WTC11 (cell line): ENCODE measurements around the gene TSR3. TPM values are rescaled to one million over a fixed set of nuclear protein-coding genes. Genes with fewer than 3 reads are reported as not detected.

Source experiments
- ATAC-seq: fragments of 200-7000 bp; cut with Tn5 transposase; 2 replicates; pipeline ENCODE4 v1.10.0; 2021; ENCODE audit warnings: mild to moderate bottlenecking, moderate library complexity
- CTCF ChIA-PET: fragments of 300-600 bp; sonication (Branson Sonifier 250); formaldehyde crosslinking; loops from one replicate; lab custom pipeline; 2021; ENCODE audit warnings: antibody characterized with exemption; lab: Charles Lee
- POLR2A ChIA-PET: fragments of 350-600 bp; sonication (Branson Sonifier 250); formaldehyde crosslinking; loops from one replicate; lab custom pipeline; 2021; ENCODE audit warnings: antibody characterized with exemption; lab: Charles Lee
- DNase-seq: peaks from one replicate; pipeline ENCODE4 v3.0.0; 2021; ENCODE audit warnings: low spot score
- H3K27ac Mint-ChIP-seq: 2 replicates; pipeline ENCODE4 v1.8.0; 2021; ENCODE audit warnings: mixed read lengths
- H3K27me3 Mint-ChIP-seq: 2 replicates; pipeline ENCODE4 v1.8.0; 2021; ENCODE audit warnings: low read depth, mild to moderate bottlenecking, moderate library complexity, mixed read lengths
- H3K36me3 Mint-ChIP-seq: 2 replicates; pipeline ENCODE4 v1.8.0; 2021; ENCODE audit warnings: mixed read lengths
- H3K4me1 Mint-ChIP-seq: 2 replicates; pipeline ENCODE4 v1.8.0; 2022; ENCODE audit warnings: mixed read lengths
- H3K4me3 Mint-ChIP-seq: 2 replicates; pipeline ENCODE4 v1.8.0; 2021; ENCODE audit warnings: mild to moderate bottlenecking, moderate library complexity, mixed read lengths
- H3K9me3 Mint-ChIP-seq: 2 replicates; pipeline ENCODE4 v1.8.0; 2021; ENCODE audit warnings: mixed read lengths
- ATF3 ChIP-seq: sonication (generic); formaldehyde crosslinking; conservative IDR thresholded peaks from 2 replicates; pipeline ENCODE4 v1.8.1; 2022; ENCODE audit warnings: mild to moderate bottlenecking, missing genetic modification reagents
- CTCF ChIP-seq: fragments of 200-600 bp; IDR thresholded peaks from 2 replicates; pipeline ENCODE4 v1.8.0; 2022; ENCODE audit warnings: antibody characterized with exemption
- E2F1 ChIP-seq: sonication (generic); formaldehyde crosslinking; IDR thresholded peaks from 2 replicates; pipeline ENCODE4 v1.8.0; 2022; ENCODE audit warnings: mild to moderate bottlenecking, missing genetic modification reagents
- EMX1 ChIP-seq: fragments of 250-450 bp; sonication (Bioruptor Pico); IDR thresholded peaks from 2 replicates; pipeline ENCODE4 v1.8.0; 2021; ENCODE audit warnings: mild to moderate bottlenecking
- IRF1 ChIP-seq: sonication (generic); formaldehyde crosslinking; IDR thresholded peaks from 2 replicates; pipeline ENCODE4 v1.8.0; 2023; ENCODE audit warnings: missing genetic modification reagents
- MAX ChIP-seq: sonication (generic); formaldehyde crosslinking; IDR thresholded peaks from 2 replicates; pipeline ENCODE4 v1.8.0; 2022; ENCODE audit warnings: mild to moderate bottlenecking, missing genetic modification reagents
- MXD4 ChIP-seq: fragments of 250-450 bp; sonication (Bioruptor Pico); IDR thresholded peaks from 2 replicates; pipeline ENCODE4 v1.8.0; 2021; ENCODE audit warnings: mild to moderate bottlenecking, moderate library complexity, borderline replicate concordance
- NFATC4 ChIP-seq: fragments of 250-450 bp; sonication (Bioruptor Pico); IDR thresholded peaks from 2 replicates; pipeline ENCODE4 v1.9.0; 2021; ENCODE audit warnings: mild to moderate bottlenecking
- PRDM15 ChIP-seq: sonication (generic); formaldehyde crosslinking; IDR thresholded peaks from 2 replicates; pipeline ENCODE4 v1.8.0; 2022; ENCODE audit warnings: missing genetic modification reagents
- SP1 ChIP-seq: sonication (generic); formaldehyde crosslinking; conservative IDR thresholded peaks from 2 replicates; pipeline ENCODE4 v1.8.1; 2022; ENCODE audit warnings: missing genetic modification reagents
- USF2 ChIP-seq: sonication (generic); formaldehyde crosslinking; IDR thresholded peaks from 2 replicates; pipeline ENCODE4 v1.8.1; 2023; ENCODE audit warnings: mild to moderate bottlenecking, missing genetic modification reagents, moderate library complexity
- ZBTB43 ChIP-seq: sonication (generic); formaldehyde crosslinking; IDR thresholded peaks from 2 replicates; pipeline ENCODE4 v1.8.1; 2023; ENCODE audit warnings: mild to moderate bottlenecking, missing genetic modification reagents
- ZMAT4 ChIP-seq: fragments of 250-450 bp; sonication (Bioruptor Pico); IDR thresholded peaks from 2 replicates; pipeline ENCODE4 v1.9.0; 2021; ENCODE audit warnings: mild to moderate bottlenecking
- ZNF671 ChIP-seq: fragments of 250-450 bp; sonication (Bioruptor Pico); IDR thresholded peaks from 2 replicates; pipeline ENCODE4 v1.8.0; 2021; ENCODE audit warnings: mild to moderate bottlenecking
- total RNA-seq: library from RNA; stranded (reverse); gene quantifications from 3 replicates; pipeline ENCODE4 v1.2.3, GENCODE V29; 2021

The TSR3 gene
- total RNA-seq, 1 experiment from 2014 or later, result 66.3 TPM

GRCh38 chr16:1338855-1339675 lies 12.6 kb downstream of the TSR3 start (continued):
- TF ChIP-seq MXD4 (no peak), ZBTB43 (CRISPR knock-in tag) (no peak), IRF1 (CRISPR knock-in tag) (no peak), EMX1 (CRISPR knock-in tag) (no peak), PRDM15 (CRISPR knock-in tag) (no peak)
- TF ChIP-seq, all 79 proteins: peak for 0

- TF ChIP-seq MAX, result no peak
- TF ChIP-seq CTCF, result 0 out of 2 replicates have a peak, but pooled peaks have one; percentile 25
- peaks cover 29% of the 10 kb centered on the region for H3K27me3 Mint-ChIP-seq
- ATAC-seq (no peak), DNase-seq (peak; percentile 63)
- H3K27ac Mint-ChIP-seq, result no peak overlapping the region
- no peak overlapping the region for H3K4me3 Mint-ChIP-seq
- peaks cover 3% of the 10 kb centered on the region for H3K4me1 Mint-ChIP-seq
- ChIA-PET CTCF (interaction anchor here (0.6 to 4.3 kb wide), 11 partner anchors 10 to 457 kb away, joined by 3 to 19 read pairs (median 5); partner anchors contain the start of genes NUBP2, SPSB3 and UQCC4), POLR2A (no interaction called here)
- no peaks in the 10 kb centered on the region for H3K9me3 Mint-ChIP-seq
- no peaks in the 10 kb centered on the region for H3K36me3 Mint-ChIP-seq
These were observed 13.5 kb downstream of the TSR3 start for GRCh38 chr16:1338119-1338730.

- H3K27me3 Mint-ChIP-seq, result peaks cover 32% of the 10 kb centered on the region
- POLR2A ChIA-PET, result no interaction called here
- H3K9me3 Mint-ChIP-seq, result no peaks in the 10 kb centered on the region
- no peak for DNase-seq
- peaks cover 5% of the 10 kb centered on the region; the same call in 1 of the 2 replicates for H3K4me1 Mint-ChIP-seq
- no peaks in the 10 kb centered on the region for H3K36me3 Mint-ChIP-seq
- no peak overlapping the region for H3K4me3 Mint-ChIP-seq
- H3K27ac Mint-ChIP-seq, result no peak overlapping the region
- CTCF ChIA-PET, result interaction anchor here (0.7 to 4.3 kb wide), 10 partner anchors 8 to 84 kb away, joined by 3 to 19 read pairs (median 5); partner anchors contain the start of gene UQCC4
- no peak for ATAC-seq
- TF ChIP-seq USF2 (CRISPR knock-in tag) (no peak), ZNF671 (CRISPR knock-in tag) (no peak), PRDM15 (CRISPR knock-in tag) (no peak), ZMAT4 (no peak), E2F1 (CRISPR knock-in tag) (no peak), ATF3 (CRISPR knock-in tag) (no peak), MAX (no peak), NFATC4 (CRISPR knock-in tag) (no peak), SP1 (CRISPR knock-in tag) (no peak)
These were observed 14.2 kb downstream of the TSR3 start for GRCh38 chr16:1337486-1337885.
